Esophagus squamous epithelium (tissue), 5 donors: ENCODE results near the gene ZC3H7B. TPM values are rescaled to one million over a fixed set of nuclear protein-coding genes. Genes with fewer than 3 reads are reported as not detected.
"Not testable (repeated sequence)": the region's sequence is repeated elsewhere in the genome, so short reads cannot be mapped to it uniquely, and the experiment has no call there.

Experiments used
- DNase-seq: peaks from one replicate; lab custom pipeline; 2025; lab: John Stamatoyannopoulos, UW
- H3K27ac ChIP-seq, 4 donors: fragments of 200-600 bp; sonication (generic); one replicate each; pipeline ENCODE4 v1.5.1; 2016 to 2019; ENCODE audit warnings: mild to moderate bottlenecking in 1 of 4
- H3K27me3 ChIP-seq, 4 donors: fragments of 200-600 bp; sonication (generic); 1 replicate in 3 of 4; 2 replicates in 1 of 4; pipeline versions ENCODE4 v1.5.1 to v1.6.0; 2017 to 2021; ENCODE audit warnings: antibody characterized with exemption in 1 of 4
- H3K36me3 ChIP-seq, 3 donors: fragments of 200-600 bp; sonication (generic); one replicate each; pipeline ENCODE4 v1.5.1; 2016 to 2019
- H3K4me1 ChIP-seq, 3 donors: fragments of 200-600 bp; sonication (generic); one replicate each; pipeline ENCODE4 v1.5.1; 2017 to 2019
- H3K4me3 ChIP-seq, 4 donors: fragments of 200-600 bp; sonication (generic); 1 replicate in 3 of 4; 2 replicates in 1 of 4; pipeline ENCODE4 v1.5.1; 2016 to 2019; ENCODE audit warnings: mild to moderate bottlenecking in 2 of 4, moderate library complexity in 1 of 4
- H3K9me3 ChIP-seq, 3 donors: fragments of 200-600 bp; sonication (generic); one replicate each; pipeline ENCODE4 v1.5.1; 2016 to 2019
- CTCF ChIP-seq, 6 experiments: fragments of 450-650 bp in 4 of 6; fragments of 200-600 bp in 2 of 6; sonication (generic) in 2 of 6; IDR thresholded peaks; one replicate each; pipeline ENCODE4 v1.5.1; 2016 to 2019; ENCODE audit warnings: antibody characterized with exemption in 6 of 6, mild to moderate bottlenecking in 4 of 6, moderate library complexity in 4 of 6
- POLR2A ChIP-seq, 4 donors: fragments of 450-650 bp; IDR thresholded peaks; one replicate each; pipeline ENCODE4 v1.6.1; 2017; ENCODE audit warnings: antibody characterized with exemption in 4 of 4, mild to moderate bottlenecking in 4 of 4, moderate library complexity in 3 of 4
- WGBS, 2 donors: methylation state at CpG; one replicate each; pipeline ENCODE4 v1.1.5; 2018; 5-methylcytosine and 5-hydroxymethylcytosine counted together
- intact Hi-C: fragments of 100-400 bp; cut with DNase I; formaldehyde crosslinking; loops from one replicate; pipeline ENCODE4 v1.15.0; 2022
- total RNA-seq, 4 donors: library from RNA; depleted of rRNA; stranded (reverse); fragments of >200 nt; gene quantifications; one replicate each; pipeline ENCODE4 v1.1.0, GENCODE V29; 2016
- donor health status: DM: yes; HTN: yes; CAD: no.

Gene ZC3H7B
- total RNA-seq, 4 donors from 2014 or later, result 18.7 to 36.8 (median 20.9) TPM

GRCh38 chr22:41286639-41287091 lies 14.7 kb upstream of the ZC3H7B start:
- 2 to 5% methylated on average over 15 of the region's 15 CpGs for WGBS, 2 donors
- peaks cover 0 to 26% (median 7%) of the 10 kb centered on the region in 3 donors for H3K36me3 ChIP-seq
- no peak for TF ChIP-seq CTCF (IDR thresholded peaks at IDR 0.05)
- TF ChIP-seq POLR2A (IDR thresholded peaks at IDR 0.05), result no peak
- H3K27ac ChIP-seq, result peak overlapping the region; percentile 77 to 99 (median 87)
- peaks cover 25 to 76% (median 33%) of the 10 kb centered on the region in 3 donors for H3K4me1 ChIP-seq
- H3K4me3 ChIP-seq, result peak overlapping the region; percentile 27 to 98 (median 90)
- H3K9me3 ChIP-seq, result no peaks in the 10 kb centered on the region
- no peaks in the 10 kb centered on the region for H3K27me3 ChIP-seq
- DNase-seq, result no peak
- intact Hi-C loops, result no loop called here

GRCh38 chr22:41288245-41288946 lies 12.9 kb upstream of the ZC3H7B start:
- no peaks in the 10 kb centered on the region for H3K9me3 ChIP-seq
- peak overlapping the region in 1 of 4 donors; percentile 44 for H3K4me3 ChIP-seq
- no peak for DNase-seq
- no peak for TF ChIP-seq CTCF (IDR thresholded peaks at IDR 0.05)
- TF ChIP-seq POLR2A (IDR thresholded peaks at IDR 0.05), result no peak
- H3K27me3 ChIP-seq, result no peaks in the 10 kb centered on the region
- peaks cover 25 to 68% (median 33%) of the 10 kb centered on the region in 3 donors for H3K4me1 ChIP-seq
- H3K36me3 ChIP-seq, result peaks cover 0 to 9% (median 0%) of the 10 kb centered on the region in 3 donors
- WGBS, 2 donors, result 24 to 30% methylated on average over 7 to 9 of the region's 9 CpGs
- peak overlapping the region; percentile 77 to 99 (median 86) for H3K27ac ChIP-seq
- intact Hi-C loops, result no loop called here

GRCh38 chr22:41289671-41290070 lies 11.7 kb upstream of the ZC3H7B start:
- 90 to 100% methylated on average over 1 of the region's 1 CpG for WGBS, 2 donors
- intact Hi-C loops, result no loop called here
- Histone ChIP-seq H3K9me3 (no peaks in the 10 kb centered on the region), H3K27me3 (no peaks in the 10 kb centered on the region), H3K4me3 (no peak overlapping the region), H3K36me3 (no peaks in the 10 kb centered on the region), H3K4me1 (peaks cover 20 to 55% (median 26%) of the 10 kb centered on the region in 3 donors), H3K27ac (peak overlapping the region in 2 of 4 donors; percentile 87 to 99)
- no peak for DNase-seq
- TF ChIP-seq CTCF (IDR thresholded peaks at IDR 0.05) (no peak), POLR2A (IDR thresholded peaks at IDR 0.05) (no peak)

GRCh38 chr22:41290262-41291221 lies 10.8 kb upstream of the ZC3H7B start:
- TF ChIP-seq POLR2A (IDR thresholded peaks at IDR 0.05), result no peak
- no peak for TF ChIP-seq CTCF (IDR thresholded peaks at IDR 0.05)
- Histone ChIP-seq H3K9me3 (no peaks in the 10 kb centered on the region), H3K36me3 (no peaks in the 10 kb centered on the region), H3K27ac (peak overlapping the region in 2 of 4 donors; percentile 49 to 99), H3K4me3 (no peak overlapping the region), H3K4me1 (peaks cover 13 to 46% (median 19%) of the 10 kb centered on the region in 3 donors), H3K27me3 (no peaks in the 10 kb centered on the region)
- DNase-seq, result no peak
- WGBS, 2 donors, result 54 to 57% methylated on average over 7 to 8 of the region's 8 CpGs
- intact Hi-C loops, result no loop called here

GRCh38 chr22:41294816-41295215 lies 6.5 kb upstream of the ZC3H7B start:
- H3K4me1 ChIP-seq, result peaks cover 0 to 10% (median 0%) of the 10 kb centered on the region in 3 donors
- H3K27ac ChIP-seq, H3K9me3 ChIP-seq, H3K27me3 ChIP-seq, DNase-seq, intact Hi-C loops, H3K4me3 ChIP-seq, H3K36me3 ChIP-seq: not testable (repeated sequence)
- WGBS, 2 donors, result no CpG with 5 or more reads among the region's 28 CpGs
